HEK293 (cell line): ENCODE measurements around the gene THBS2.

Experiments
- CTCF ChIA-PET: fragments of 350-600 bp; formaldehyde crosslinking; extraction: SDS; loops from one replicate; lab custom pipeline; 2021; ENCODE audit warnings: antibody characterized with exemption; lab: Yijun Ruan, JAX
- POLR2A ChIA-PET: fragments of 300-600 bp; formaldehyde crosslinking; extraction: SDS; loops from one replicate; lab custom pipeline; 2020; ENCODE audit warnings: antibody characterized with exemption, inconsistent platforms; lab: Yijun Ruan, JAX
- H3K27ac ChIP-seq: fragments of 200-500 bp; sonication (Bioruptor generic); 2 replicates; pipeline ENCODE4 v1.5.1; 2014; ENCODE audit warnings: low read depth, low read length, control low read depth, inconsistent platforms; ENCODE audit errors: extremely low read depth
- H3K36me3 ChIP-seq, 2 experiments: fragments of 200-500 bp in 1 of 2; sonication (Bioruptor generic) in 1 of 2; 1 replicate in 1 of 2; 2 replicates in 1 of 2; pipeline ENCODE4 v1.5.1; 2014 to 2017; ENCODE audit warnings: inconsistent platforms in 2 of 2, low read length in 2 of 2; ENCODE audit not compliant: control insufficient read depth in 2 of 2, insufficient read depth in 1 of 2
- H3K4me1 ChIP-seq: fragments of 200-500 bp; sonication (Bioruptor generic); 2 replicates; pipeline ENCODE4 v1.5.1; 2014; ENCODE audit warnings: mild to moderate bottlenecking, low read length, inconsistent platforms; ENCODE audit not compliant: control insufficient read depth, insufficient read depth
- H3K4me3 ChIP-seq: 2 replicates; pipeline ENCODE4 v1.5.1; 2011; ENCODE audit warnings: low read depth, mild to moderate bottlenecking, control low read depth, low read length, moderate library complexity
- H3K9me3 ChIP-seq: fragments of 200-500 bp; sonication (Bioruptor generic); 2 replicates; pipeline ENCODE4 v1.5.1; 2014; ENCODE audit warnings: low read depth, low read length, inconsistent platforms; ENCODE audit not compliant: control insufficient read depth, insufficient read depth
- EGR2 ChIP-seq: fragments of 450-650 bp; formaldehyde crosslinking; IDR thresholded peaks from 2 replicates; pipeline ENCODE4 v1.5.1; 2016; ENCODE audit warnings: low read depth, missing biosample characterization, missing genetic modification characterization
- GLI2 ChIP-seq: fragments of 450-650 bp; formaldehyde crosslinking; IDR thresholded peaks from 2 replicates; pipeline ENCODE4; 2017; ENCODE audit warnings: missing biosample characterization, missing genetic modification characterization, low read depth, borderline replicate concordance
- GLI4 ChIP-seq: fragments of 450-650 bp; formaldehyde crosslinking; IDR thresholded peaks from 2 replicates; pipeline ENCODE4 v1.5.1; 2016; ENCODE audit warnings: missing biosample characterization, missing genetic modification characterization
- SCRT1 ChIP-seq: fragments of 450-650 bp; formaldehyde crosslinking; IDR thresholded peaks from 2 replicates; pipeline ENCODE4 v1.5.1; 2016; ENCODE audit warnings: missing biosample characterization, missing genetic modification characterization, borderline replicate concordance
- ZFHX2 ChIP-seq: fragments of 450-650 bp; formaldehyde crosslinking; conservative IDR thresholded peaks from 2 replicates; pipeline ENCODE4 v1.5.1; 2016; ENCODE audit warnings: missing biosample characterization, missing genetic modification characterization
- ZNF133 ChIP-seq: fragments of 450-650 bp; formaldehyde crosslinking; IDR thresholded peaks from 2 replicates; pipeline ENCODE4 v1.5.1; 2016; ENCODE audit warnings: missing biosample characterization, missing genetic modification characterization
- ZNF16 ChIP-seq: fragments of 450-650 bp; formaldehyde crosslinking; IDR thresholded peaks from 2 replicates; pipeline ENCODE4 v1.5.1; 2016; ENCODE audit warnings: low read depth, missing biosample characterization, missing genetic modification characterization
- ZNF221 ChIP-seq: fragments of 450-650 bp; formaldehyde crosslinking; IDR thresholded peaks from 2 replicates; pipeline ENCODE4 v1.5.1; 2017; ENCODE audit warnings: missing biosample characterization, missing genetic modification characterization, borderline replicate concordance
- ZNF248 ChIP-seq: fragments of 450-650 bp; formaldehyde crosslinking; IDR thresholded peaks from 2 replicates; pipeline ENCODE4 v1.5.1; 2017; ENCODE audit warnings: missing biosample characterization, missing genetic modification characterization
- ZNF302 ChIP-seq: fragments of 450-650 bp; formaldehyde crosslinking; IDR thresholded peaks from 2 replicates; pipeline ENCODE4 v1.5.1; 2016; ENCODE audit warnings: missing biosample characterization, missing genetic modification characterization, low read depth
- ZNF350 ChIP-seq: fragments of 450-650 bp; formaldehyde crosslinking; IDR thresholded peaks from 2 replicates; pipeline ENCODE4 v1.5.0; 2017; ENCODE audit warnings: missing biosample characterization, mild to moderate bottlenecking, missing genetic modification characterization
- ZNF530 ChIP-seq: fragments of 450-650 bp; formaldehyde crosslinking; IDR thresholded peaks from 2 replicates; pipeline ENCODE4 v1.5.1; 2016; ENCODE audit warnings: low read depth, missing biosample characterization, missing genetic modification characterization
- ZNF561 ChIP-seq: fragments of 450-650 bp; IDR thresholded peaks from 2 replicates; pipeline ENCODE4 v1.5.1; 2018; ENCODE audit warnings: missing biosample characterization, missing genetic modification characterization, borderline replicate concordance
- ZNF610 ChIP-seq: fragments of 450-650 bp; formaldehyde crosslinking; IDR thresholded peaks from 2 replicates; pipeline ENCODE4 v1.5.1; 2016; ENCODE audit warnings: missing biosample characterization, missing genetic modification characterization, borderline replicate concordance
- ZNF658 ChIP-seq: fragments of 450-650 bp; formaldehyde crosslinking; IDR thresholded peaks from 2 replicates; pipeline ENCODE4; 2016; ENCODE audit warnings: missing biosample characterization, missing genetic modification characterization
- ZNF747 ChIP-seq: fragments of 450-650 bp; formaldehyde crosslinking; IDR thresholded peaks from 2 replicates; pipeline ENCODE4 v1.5.1; 2016; ENCODE audit warnings: missing biosample characterization, missing genetic modification characterization
- TF ChIP-seq, protein P1 (sequence below): fragments of 450-650 bp; formaldehyde crosslinking; IDR thresholded peaks from 2 replicates; pipeline ENCODE4 v1.5.1; 2017; ENCODE audit warnings: missing biosample characterization, missing genetic modification characterization

Gene THBS2

DNA sequence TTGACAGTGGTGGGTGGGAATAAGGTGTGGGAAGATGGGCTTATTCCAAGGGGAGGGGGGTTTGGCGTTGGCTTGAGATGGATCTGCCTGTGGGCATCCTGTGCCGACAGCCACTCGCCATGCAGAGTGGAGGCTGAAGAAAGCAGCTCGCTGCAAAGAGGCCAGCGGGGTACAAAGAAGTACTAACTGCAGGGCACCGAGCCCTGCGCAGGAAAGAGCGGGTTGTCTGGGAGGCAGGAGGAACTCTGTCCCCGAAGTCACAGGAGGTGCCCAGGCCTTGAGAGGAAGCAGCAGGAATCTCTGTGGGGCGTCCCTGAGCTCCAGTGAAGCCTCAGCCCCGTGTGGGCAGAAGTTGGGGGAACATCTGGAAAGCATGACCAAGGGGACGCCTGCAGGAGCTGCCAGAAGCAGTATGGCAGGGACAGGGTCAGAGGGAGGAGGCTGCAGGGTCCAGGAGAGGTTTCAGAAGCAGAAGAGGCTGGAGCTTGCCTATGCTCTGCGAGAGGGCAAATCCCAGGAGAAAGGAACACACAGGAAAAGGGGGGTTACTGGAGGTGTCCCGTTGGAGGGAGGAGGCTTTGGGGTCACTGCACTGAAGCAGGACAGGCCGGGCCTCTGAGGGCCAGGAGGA lies 77.2 kb downstream of the THBS2 start:
- POLR2A ChIA-PET = no interaction called here
- Histone ChIP-seq H3K36me3 (no peaks in the 10 kb centered on the region), H3K9me3 (no peaks in the 10 kb centered on the region), H3K4me3 (no peak overlapping the region), H3K27ac (no peak overlapping the region), H3K4me1 (no peaks in the 10 kb centered on the region)
- no peak for TF ChIP-seq ZNF658 (tag by site-specific recombination)
- CTCF ChIA-PET = interaction anchor here (0.7 kb wide), 1 partner anchor 184 kb away, joined by 3 read pairs; no protein-coding TSS in a partner anchor

DNA sequence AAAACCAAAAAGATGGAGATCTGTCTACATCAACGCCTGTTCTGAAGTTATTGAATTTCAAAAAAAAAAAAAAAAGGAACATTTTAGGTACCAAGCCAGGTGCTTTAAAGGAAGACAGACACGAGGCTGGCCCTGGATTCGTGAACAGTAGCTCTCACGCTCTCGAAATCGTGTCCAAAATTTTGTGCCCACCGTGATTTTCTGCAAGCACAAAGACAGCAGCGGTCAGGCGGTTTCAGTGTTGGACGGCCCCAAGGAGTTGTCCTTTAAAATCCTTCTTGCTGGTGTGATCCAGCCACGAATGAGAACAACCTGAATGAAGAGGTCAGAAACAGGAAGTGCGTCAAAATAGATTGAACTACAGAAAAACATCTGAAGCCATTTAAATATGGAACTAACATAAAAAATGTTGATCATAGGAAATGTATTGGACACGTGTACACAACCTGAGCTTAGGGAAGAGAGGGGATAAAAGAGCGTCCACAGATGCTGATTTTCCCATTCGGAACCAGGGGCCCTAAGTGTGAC lies 78.2 kb downstream of the THBS2 start:
- TF ChIP-seq ZNF561 (tag by site-specific recombination) (no peak), ZNF221 (tag by site-specific recombination) (no peak), ZNF16 (tag by site-specific recombination) (no peak), ZNF747 (tag by site-specific recombination) (no peak), ZNF350 (tag by site-specific recombination) (no peak)
- TF ChIP-seq, protein P1, sequence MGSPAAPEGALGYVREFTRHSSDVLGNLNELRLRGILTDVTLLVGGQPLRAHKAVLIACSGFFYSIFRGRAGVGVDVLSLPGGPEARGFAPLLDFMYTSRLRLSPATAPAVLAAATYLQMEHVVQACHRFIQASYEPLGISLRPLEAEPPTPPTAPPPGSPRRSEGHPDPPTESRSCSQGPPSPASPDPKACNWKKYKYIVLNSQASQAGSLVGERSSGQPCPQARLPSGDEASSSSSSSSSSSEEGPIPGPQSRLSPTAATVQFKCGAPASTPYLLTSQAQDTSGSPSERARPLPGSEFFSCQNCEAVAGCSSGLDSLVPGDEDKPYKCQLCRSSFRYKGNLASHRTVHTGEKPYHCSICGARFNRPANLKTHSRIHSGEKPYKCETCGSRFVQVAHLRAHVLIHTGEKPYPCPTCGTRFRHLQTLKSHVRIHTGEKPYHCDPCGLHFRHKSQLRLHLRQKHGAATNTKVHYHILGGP (tag by site-specific recombination) = no peak
- Histone ChIP-seq H3K4me3 (no peak overlapping the region), H3K9me3 (no peaks in the 10 kb centered on the region), H3K27ac (no peak overlapping the region), H3K36me3 (no peaks in the 10 kb centered on the region), H3K4me1 (no peaks in the 10 kb centered on the region)
- ChIA-PET CTCF (no interaction called here), POLR2A (no interaction called here)

DNA sequence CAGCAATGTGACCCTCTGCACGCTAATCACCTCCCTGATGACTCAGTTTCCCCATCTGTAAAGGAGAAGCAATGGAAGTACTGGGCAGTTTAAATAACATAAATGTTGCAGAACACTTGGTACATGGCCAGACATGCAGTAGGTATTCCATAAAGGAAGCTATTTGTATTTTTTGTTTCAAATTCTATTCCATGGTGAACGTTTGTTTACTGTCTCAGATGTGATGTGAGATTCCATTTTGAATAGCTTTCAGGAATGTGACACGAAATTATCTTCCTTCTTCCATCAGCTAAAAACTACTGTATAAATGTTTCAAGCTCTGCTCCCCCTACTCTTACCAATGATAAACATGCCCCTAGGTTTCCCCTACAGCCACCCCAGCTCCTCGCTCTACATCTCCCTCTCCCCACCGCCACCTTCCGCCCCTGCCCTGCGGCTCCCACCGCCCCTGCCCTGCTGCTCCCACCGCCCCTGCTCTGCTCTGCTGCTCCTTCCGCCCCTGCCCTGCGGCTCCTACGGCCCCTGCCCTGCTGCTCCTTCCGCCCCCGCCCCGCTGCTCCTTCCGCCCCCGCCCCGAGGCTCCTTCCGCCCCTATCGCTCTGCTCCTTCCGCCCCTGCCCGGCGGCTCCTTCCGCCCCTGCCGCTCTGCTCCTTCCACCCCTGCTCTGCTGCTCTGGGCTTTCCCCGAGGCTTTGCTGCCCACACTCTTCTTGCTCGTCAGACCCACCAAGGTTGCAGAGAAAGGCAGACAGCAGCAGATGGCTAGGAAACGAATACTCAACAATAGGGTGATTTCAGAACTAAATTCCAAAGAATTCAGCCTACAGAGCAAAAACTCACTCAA lies 78.9 kb downstream of the THBS2 start:
- Histone ChIP-seq H3K9me3 (no peaks in the 10 kb centered on the region), H3K36me3 (no peaks in the 10 kb centered on the region), H3K4me1 (no peaks in the 10 kb centered on the region), H3K4me3 (no peak overlapping the region), H3K27ac (no peak overlapping the region)
- CTCF ChIA-PET = no interaction called here
- TF ChIP-seq ZFHX2 (tag by site-specific recombination) (0 out of 2 replicates have a peak, but pooled peaks have one; percentile 23), GLI4 (tag by site-specific recombination) (no peak), EGR2 (tag by site-specific recombination) (0 out of 2 replicates have a peak, but pooled peaks have one; percentile 9)
- POLR2A ChIA-PET = no interaction called here

DNA sequence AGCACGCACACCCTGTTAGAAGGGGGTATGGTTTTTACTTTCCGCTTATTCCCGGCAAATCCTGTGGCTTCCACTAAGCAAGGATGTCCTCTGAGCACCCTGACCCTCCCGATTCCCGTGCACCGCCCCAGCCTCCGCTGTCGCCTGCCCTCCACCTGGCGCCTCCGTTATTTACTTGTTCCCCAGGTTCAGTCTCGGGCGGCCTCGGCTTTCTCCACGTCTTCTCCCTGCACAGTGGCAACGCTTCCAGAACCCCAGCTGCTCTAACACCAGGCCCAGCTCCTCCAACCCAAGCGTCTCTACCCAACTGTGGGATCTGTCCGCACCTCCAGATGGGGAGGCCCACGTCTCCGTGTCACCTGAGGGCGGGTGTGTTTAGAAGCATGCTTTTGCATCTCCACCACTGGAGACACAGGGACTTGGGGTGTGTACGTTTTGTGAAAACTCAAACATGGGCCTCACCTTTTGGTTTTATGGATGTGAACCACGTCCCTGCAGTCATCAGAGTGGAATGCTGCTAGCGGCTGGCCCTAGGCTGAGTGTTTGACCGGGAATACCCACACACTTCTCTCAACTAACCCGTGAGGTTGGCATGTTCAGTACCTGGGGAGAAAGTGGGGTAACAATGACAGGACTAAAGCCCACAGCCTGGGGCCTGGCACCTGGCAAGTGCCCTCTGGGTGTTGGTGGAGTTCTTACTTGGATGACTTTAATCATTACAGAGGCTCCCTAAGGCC lies 79.9 kb downstream of the THBS2 start:
- POLR2A ChIA-PET = no interaction called here
- TF ChIP-seq ZNF747 (tag by site-specific recombination) = no peak
- TF ChIP-seq ZNF302 (tag by site-specific recombination) = no peak
- no peak for TF ChIP-seq ZNF530 (tag by site-specific recombination)
- no peak for TF ChIP-seq ZNF133 (tag by site-specific recombination)
- TF ChIP-seq ZNF248 (tag by site-specific recombination) = no peak
- no peak for TF ChIP-seq ZNF610 (tag by site-specific recombination)
- TF ChIP-seq GLI2 (tag by site-specific recombination) = no peak
- TF ChIP-seq SCRT1 (tag by site-specific recombination) = no peak
- CTCF ChIA-PET = no interaction called here
- Histone ChIP-seq H3K4me1 (no peaks in the 10 kb centered on the region), H3K36me3 (no peaks in the 10 kb centered on the region), H3K9me3 (no peaks in the 10 kb centered on the region), H3K4me3 (no peak overlapping the region), H3K27ac (no peak overlapping the region)
